GM12874 (cell line): ENCODE results near the gene LGALS1.
A peak's percentile ranks its signal among the peaks of the same experiment; 100 is the strongest.

Experiments used
- TF ChIP-seq, protein P1 (sequence below): IDR thresholded peaks from 2 replicates; pipeline ENCODE4 v1.5.1; 2011; ENCODE audit warnings: low read depth, mild to moderate bottlenecking, control low read depth, low read length, moderate library complexity; ENCODE audit not compliant: insufficient read depth

The LGALS1 gene

DNA sequence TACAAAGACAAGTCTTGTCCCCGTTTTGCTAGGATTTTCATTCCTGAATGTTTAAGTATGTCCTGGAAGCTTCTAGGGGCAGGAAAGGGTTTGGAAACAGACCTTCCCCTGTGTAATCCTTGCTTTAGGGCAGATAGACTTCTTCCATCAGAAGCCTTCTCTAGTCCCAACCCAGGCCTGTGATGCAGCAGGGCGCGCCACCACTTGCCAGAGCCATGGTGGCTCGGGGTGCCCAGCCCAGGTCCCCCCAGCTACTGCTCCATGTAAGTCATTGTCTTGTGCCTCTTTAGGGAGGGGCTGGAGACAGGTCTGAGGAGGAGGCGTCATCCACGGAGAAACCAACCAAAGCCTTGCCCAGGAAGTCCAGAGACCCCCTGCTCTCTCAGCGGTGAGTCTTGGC, 15.0 kb downstream of the LGALS1 start:
- TF ChIP-seq, protein P1, sequence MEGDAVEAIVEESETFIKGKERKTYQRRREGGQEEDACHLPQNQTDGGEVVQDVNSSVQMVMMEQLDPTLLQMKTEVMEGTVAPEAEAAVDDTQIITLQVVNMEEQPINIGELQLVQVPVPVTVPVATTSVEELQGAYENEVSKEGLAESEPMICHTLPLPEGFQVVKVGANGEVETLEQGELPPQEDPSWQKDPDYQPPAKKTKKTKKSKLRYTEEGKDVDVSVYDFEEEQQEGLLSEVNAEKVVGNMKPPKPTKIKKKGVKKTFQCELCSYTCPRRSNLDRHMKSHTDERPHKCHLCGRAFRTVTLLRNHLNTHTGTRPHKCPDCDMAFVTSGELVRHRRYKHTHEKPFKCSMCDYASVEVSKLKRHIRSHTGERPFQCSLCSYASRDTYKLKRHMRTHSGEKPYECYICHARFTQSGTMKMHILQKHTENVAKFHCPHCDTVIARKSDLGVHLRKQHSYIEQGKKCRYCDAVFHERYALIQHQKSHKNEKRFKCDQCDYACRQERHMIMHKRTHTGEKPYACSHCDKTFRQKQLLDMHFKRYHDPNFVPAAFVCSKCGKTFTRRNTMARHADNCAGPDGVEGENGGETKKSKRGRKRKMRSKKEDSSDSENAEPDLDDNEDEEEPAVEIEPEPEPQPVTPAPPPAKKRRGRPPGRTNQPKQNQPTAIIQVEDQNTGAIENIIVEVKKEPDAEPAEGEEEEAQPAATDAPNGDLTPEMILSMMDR = no peak

DNA sequence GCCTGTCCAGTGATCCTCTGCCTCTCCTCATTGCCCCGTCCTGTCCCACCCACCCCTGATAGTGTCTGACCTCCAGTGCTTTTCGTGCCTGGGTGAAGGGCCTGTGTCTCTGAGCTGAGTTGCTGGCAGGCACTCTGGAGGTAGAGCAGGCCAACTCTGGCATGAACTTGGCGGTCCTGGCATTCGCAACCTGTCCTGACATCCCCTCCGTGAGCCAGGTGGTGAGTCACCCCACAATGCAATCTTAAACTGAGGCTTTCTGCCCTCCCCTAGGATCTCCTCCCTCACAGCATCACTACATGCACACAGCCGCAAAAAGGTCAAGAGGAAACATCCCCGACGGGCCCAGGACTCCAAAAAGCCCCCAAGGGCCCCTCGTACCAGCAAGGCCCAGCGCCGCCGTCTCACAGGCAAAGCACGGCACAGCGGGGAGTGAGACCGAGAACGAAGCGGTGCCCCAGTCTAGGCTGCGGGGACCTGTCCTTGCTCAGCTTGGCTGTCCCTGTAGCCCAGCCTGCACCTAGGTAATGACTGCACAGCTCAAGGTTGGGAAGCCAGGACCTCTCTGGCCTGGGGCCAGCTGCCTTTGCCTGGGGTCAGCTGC, 15.6 kb downstream of the LGALS1 start:
- TF ChIP-seq, protein P1 = no peak

DNA sequence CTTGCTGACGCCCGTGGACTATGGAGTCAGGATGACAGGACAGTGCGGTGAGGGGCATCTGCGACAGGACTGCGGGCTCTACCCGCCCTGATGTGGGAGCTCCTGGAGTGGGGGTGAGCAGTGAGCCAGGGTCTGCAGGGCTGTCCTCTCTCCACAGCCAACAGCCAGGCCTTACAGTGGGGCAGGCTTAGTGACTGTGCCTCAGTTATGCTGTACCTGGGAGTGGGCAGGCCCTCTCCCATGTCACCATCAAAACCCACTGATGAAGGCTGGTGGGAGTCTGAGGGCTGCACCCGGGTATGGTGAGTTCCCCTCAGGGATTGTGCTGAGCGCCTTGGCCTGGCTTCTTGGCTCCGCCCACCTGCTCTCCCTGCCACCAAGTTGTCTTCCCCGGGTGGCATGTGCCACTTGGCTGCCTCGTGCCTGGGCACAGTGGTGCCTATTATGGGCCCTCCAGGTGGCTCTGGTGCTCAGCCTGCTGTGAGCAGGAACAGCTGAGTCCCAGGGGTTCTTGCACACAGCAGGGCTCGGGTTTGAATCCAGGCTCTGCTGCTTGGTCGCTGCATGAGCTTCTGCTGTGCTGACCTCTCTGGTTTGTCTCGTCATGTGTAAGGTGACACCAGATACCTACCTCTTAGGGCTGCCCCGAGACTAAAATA, 17.3 kb downstream of the LGALS1 start:
- TF ChIP-seq, protein P1 = no peak

DNA sequence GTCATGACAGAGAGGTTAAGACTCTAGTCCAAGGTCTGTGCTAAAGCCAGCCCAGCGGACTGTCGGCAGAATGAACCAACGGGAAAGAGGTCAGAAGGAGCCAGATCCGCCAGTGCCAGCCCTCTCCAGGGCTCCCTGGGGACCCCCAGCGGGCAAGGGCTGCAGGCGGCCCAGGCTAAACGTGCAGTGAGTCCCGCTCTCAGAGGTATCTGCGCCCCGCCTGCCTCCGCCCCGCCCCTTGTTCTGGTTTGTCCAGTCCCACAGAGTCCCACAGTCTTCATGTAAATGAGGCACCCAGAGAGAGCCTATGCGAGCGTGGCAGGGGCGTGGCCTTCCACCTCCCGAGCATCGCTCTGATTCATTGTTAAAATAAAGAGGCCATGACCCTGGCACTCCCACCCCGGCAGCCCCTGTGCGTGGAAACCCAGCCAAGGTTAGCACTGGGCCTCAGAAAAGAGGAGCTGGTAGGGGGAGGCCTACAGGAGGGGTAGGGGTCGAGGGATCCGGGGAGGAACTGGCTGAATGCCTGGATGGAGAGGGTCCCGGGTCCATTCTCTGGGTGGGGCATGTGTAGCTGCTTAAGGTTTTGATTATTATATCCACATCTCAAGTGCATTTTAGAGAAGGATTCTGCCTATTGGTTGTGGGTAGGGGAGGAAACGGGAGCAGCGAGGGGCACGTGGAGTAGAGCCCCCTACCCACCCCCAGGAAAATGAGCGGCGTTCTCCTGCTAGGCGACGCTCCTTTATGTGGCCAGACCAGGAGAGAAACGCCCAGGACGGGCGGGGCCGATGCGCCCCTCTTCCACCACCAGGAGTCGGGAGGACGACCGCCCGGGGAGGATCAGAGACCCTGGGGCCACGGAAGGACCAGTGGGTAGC, 21.5 kb downstream of the LGALS1 start, which contains the start of gene TRIOBP:
TSS of gene TRIOBP (plus strand) at position 392 of the 881 bp plus-strand sequence. CDS start 4,318 bp downstream, outside the sequence.
- TF ChIP-seq, protein P1 = peak; percentile 49

DNA sequence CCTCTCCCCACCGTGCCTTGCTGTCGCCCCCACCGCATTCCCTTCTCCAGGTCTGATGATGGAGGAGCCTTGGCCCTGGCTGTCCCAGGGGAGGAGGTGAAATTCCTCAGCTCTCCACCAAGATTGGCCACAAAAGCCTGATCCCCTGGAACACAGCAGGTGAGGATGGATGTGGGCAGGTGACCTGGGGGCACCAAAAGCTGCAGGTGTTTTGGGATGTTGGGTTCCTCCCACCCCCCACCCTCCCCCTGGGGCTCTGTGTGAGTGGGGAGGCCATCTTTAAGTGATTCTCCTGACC, 22.1 kb downstream of the LGALS1 start:
- TF ChIP-seq, protein P1 = no peak

DNA sequence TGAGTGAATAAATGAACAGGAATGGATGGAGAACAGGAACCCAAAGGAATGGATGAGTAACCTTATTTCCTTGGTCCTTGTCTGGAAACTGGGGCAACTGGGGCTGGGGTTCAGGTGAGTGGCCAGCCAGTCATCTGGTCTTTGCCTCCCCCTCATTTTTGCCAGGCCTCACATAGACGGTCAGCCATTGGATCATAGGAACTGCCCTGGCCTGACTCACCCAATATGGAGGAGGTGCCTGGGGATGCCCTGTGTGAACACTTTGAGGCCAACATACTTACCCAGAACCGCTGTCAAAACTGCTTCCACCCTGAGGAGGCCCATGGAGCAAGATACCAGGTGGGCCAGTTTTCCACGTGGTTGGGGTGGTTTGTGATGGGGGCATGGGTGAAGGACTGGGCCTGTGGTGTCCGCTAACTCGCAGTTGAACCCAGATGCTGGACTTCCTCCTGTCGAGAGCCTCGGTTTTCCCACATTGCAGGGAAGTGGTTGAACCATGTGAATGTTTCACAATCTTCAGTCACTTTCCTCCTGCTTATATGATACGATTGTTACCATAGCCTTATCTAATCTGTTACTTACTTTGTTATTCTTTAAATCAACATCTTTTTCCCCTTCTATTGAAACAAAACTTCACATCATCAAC, 25.8 kb downstream of the LGALS1 start:
- TF ChIP-seq, protein P1 = no peak

DNA sequence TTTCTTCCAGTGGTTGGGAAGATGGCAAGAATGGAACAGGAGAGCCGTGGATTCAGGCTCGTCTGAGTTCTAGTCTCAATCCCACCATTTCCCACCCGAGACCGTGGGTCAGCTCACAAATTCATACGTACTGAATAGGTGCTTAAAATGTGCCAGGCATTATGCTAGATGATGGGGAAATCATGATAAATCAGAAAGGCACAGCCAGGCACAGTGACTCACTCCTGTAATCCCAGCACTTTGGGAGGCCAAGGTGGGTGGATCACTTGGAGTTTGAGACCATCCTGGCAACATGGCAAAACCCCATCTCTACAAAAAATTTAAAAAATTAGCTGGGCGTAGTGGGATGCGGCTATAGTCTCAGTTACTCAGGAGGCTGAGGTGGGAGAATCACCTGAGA, 28.5 kb downstream of the LGALS1 start:
- TF ChIP-seq, protein P1 = no peak
